Measurements from ENCODE around the gene GPSM3. TPM values are rescaled to one million over a fixed set of nuclear protein-coding genes. Genes with fewer than 3 reads are reported as not detected.

Gene GPSM3
- total RNA-seq, 4 donors from 2014 or later: 5.9 to 17.7 (median 8.8) TPM

- H3K9me3 ChIP-seq: no peaks in the 10 kb centered on the region
- no peak for DNase-seq (ENCODE audit: low spot score in 2 of 2)
- no peaks in the 10 kb centered on the region for H3K4me1 ChIP-seq
- TF ChIP-seq, protein P1, sequence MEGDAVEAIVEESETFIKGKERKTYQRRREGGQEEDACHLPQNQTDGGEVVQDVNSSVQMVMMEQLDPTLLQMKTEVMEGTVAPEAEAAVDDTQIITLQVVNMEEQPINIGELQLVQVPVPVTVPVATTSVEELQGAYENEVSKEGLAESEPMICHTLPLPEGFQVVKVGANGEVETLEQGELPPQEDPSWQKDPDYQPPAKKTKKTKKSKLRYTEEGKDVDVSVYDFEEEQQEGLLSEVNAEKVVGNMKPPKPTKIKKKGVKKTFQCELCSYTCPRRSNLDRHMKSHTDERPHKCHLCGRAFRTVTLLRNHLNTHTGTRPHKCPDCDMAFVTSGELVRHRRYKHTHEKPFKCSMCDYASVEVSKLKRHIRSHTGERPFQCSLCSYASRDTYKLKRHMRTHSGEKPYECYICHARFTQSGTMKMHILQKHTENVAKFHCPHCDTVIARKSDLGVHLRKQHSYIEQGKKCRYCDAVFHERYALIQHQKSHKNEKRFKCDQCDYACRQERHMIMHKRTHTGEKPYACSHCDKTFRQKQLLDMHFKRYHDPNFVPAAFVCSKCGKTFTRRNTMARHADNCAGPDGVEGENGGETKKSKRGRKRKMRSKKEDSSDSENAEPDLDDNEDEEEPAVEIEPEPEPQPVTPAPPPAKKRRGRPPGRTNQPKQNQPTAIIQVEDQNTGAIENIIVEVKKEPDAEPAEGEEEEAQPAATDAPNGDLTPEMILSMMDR (IDR thresholded peaks at IDR 0.05): no peak
- TF ChIP-seq EP300 (IDR thresholded peaks at IDR 0.05): no peak
- TF ChIP-seq POLR2A (IDR thresholded peaks at IDR 0.05): no peak
- H3K36me3 ChIP-seq: no peaks in the 10 kb centered on the region
- H3K27me3 ChIP-seq: no peaks in the 10 kb centered on the region
- no peak overlapping the region for H3K27ac ChIP-seq
- WGBS, 2 donors: 74 to 79% methylated on average over 7 of the region's 7 CpGs
- H3K4me3 ChIP-seq: no peak overlapping the region
These were observed 25.7 kb upstream of the GPSM3 start for GRCh38 chr6:32218167-32218566.

DNA sequence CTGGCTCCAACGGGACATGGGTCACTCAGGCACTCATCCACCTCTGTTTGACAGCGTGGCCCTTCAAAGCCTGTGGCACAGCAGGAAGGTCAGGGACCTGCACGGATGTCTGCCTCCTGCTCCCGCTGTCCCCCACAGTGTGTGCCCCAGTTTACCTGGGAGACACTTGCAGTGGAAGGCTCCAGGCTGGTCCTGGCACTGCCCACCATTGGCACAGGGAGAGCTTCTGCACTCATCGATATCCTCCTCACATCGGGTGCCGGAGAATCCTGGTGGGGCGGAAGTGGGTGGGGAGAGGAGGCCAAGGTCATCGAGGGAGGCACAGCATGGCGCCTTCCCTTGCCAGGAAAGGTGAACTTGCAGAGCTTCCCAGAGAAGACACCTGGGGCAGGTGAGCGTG, 24.6 kb upstream of the GPSM3 start:
- DNase-seq (ENCODE audit: low spot score in 2 of 2): no peak
- TF ChIP-seq EP300 (IDR thresholded peaks at IDR 0.05): no peak
- TF ChIP-seq, protein P1 (IDR thresholded peaks at IDR 0.05): no peak
- TF ChIP-seq POLR2A (IDR thresholded peaks at IDR 0.05): no peak
- Histone ChIP-seq H3K27ac (no peak overlapping the region), H3K9me3 (no peaks in the 10 kb centered on the region), H3K4me3 (no peak overlapping the region), H3K36me3 (no peaks in the 10 kb centered on the region), H3K27me3 (no peaks in the 10 kb centered on the region), H3K4me1 (no peaks in the 10 kb centered on the region)
- 96% methylated on average over 7 to 10 of the region's 11 CpGs for WGBS, 2 donors

- TF ChIP-seq EP300 (IDR thresholded peaks at IDR 0.05) (no peak), POLR2A (IDR thresholded peaks at IDR 0.05) (no peak)
- TF ChIP-seq, protein P1 (IDR thresholded peaks at IDR 0.05): no peak
- H3K36me3 ChIP-seq: no peaks in the 10 kb centered on the region
- 79 to 87% methylated on average over 10 of the region's 10 CpGs for WGBS, 2 donors
These were observed 23.8 kb upstream of the GPSM3 start for GRCh38 chr6:32216285-32216684.

DNA sequence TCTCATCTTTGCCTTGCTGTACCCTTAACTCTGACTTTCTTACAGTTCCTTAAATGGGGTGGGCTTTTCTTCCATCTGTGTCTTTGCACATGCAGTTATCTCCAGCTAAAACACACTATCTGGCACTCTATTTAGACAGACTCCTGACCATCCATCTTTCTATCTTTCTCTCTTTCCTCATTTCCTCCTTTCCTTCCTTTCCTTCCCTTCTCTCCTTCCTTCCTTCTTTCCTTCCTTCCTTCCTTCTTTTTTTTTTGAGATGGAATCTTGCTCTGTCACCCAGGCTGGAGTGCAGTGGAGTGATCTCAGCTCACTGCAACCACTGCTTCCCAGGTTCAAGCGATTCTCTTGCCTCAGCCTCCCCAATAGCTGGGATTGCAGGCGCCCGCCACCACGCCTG, 23.2 kb upstream of the GPSM3 start:
- TF ChIP-seq POLR2A (IDR thresholded peaks at IDR 0.05) (no peak), EP300 (IDR thresholded peaks at IDR 0.05) (no peak)
- TF ChIP-seq, protein P1 (IDR thresholded peaks at IDR 0.05): no peak
- Histone ChIP-seq H3K27ac (no peak overlapping the region), H3K4me3 (no peak overlapping the region), H3K27me3 (no peaks in the 10 kb centered on the region), H3K36me3 (no peaks in the 10 kb centered on the region), H3K9me3 (no peaks in the 10 kb centered on the region), H3K4me1 (no peaks in the 10 kb centered on the region)
- 90 to 95% methylated on average over 4 of the region's 4 CpGs for WGBS, 2 donors
- no peak for DNase-seq (ENCODE audit: low spot score in 2 of 2)

More at GRCh38 chr6:32216285-32216684, 23.8 kb upstream of the GPSM3 start:
- H3K27ac ChIP-seq: no peak overlapping the region
- H3K4me1 ChIP-seq: no peaks in the 10 kb centered on the region
- H3K4me3 ChIP-seq: no peak overlapping the region
- DNase-seq (ENCODE audit: low spot score in 2 of 2): no peak
- H3K9me3 ChIP-seq: no peaks in the 10 kb centered on the region
- H3K27me3 ChIP-seq: no peaks in the 10 kb centered on the region

- TF ChIP-seq, protein P1 (IDR thresholded peaks at IDR 0.05): no peak
- no peak for TF ChIP-seq POLR2A (IDR thresholded peaks at IDR 0.05)
- no peak for TF ChIP-seq EP300 (IDR thresholded peaks at IDR 0.05)
- Histone ChIP-seq H3K36me3 (no peaks in the 10 kb centered on the region), H3K27ac (no peak overlapping the region), H3K9me3 (no peaks in the 10 kb centered on the region), H3K27me3 (no peaks in the 10 kb centered on the region), H3K4me3 (no peak overlapping the region), H3K4me1 (no peaks in the 10 kb centered on the region)
- DNase-seq (ENCODE audit: low spot score in 2 of 2): no peak
- WGBS, 2 donors: 74 to 84% methylated on average over 3 of the region's 3 CpGs
These were observed 21.7 kb upstream of the GPSM3 start for GRCh38 chr6:32214126-32214525.

All from tibial nerve (tissue), 4 donors.